PC-9 (cell line): ENCODE results near the gene JMJD1C. TPM values are rescaled to one million over a fixed set of nuclear protein-coding genes. Genes with fewer than 3 reads are reported as not detected.
"Not testable (repeated sequence)": the region's sequence is repeated elsewhere in the genome, so short reads cannot be mapped to it uniquely, and the experiment has no call there.

Source experiments
- BruUV-seq: library from RNA; stranded (reverse); fragments of 400-500 nt; replicated peaks from 2 replicates; lab custom pipeline; 2021; lab: Mats Ljungman, UMichigan
- CTCF ChIA-PET: fragments of 300-600 bp; sonication (Branson Sonifier 250); formaldehyde crosslinking; loops from one replicate; lab custom pipeline; 2022; ENCODE audit warnings: antibody characterized with exemption; lab: Charles Lee
- POLR2A ChIA-PET: fragments of 300-600 bp; sonication (Branson Sonifier 250); formaldehyde crosslinking; loops from one replicate; lab custom pipeline; 2022; ENCODE audit warnings: antibody characterized with exemption; ENCODE audit not compliant: unreplicated experiment; lab: Charles Lee
- DNase-seq, 2 experiments: peaks; one replicate each; pipeline versions ENCODE4 v3.0.0 to v3.0.0-alpha.2; 2015 to 2022; ENCODE audit warnings: mixed read lengths in 1 of 2
- H2AFZ ChIP-seq: fragments of 200-600 bp; sonication (generic); 2 replicates; pipeline ENCODE4 v1.8.1; 2017; ENCODE audit warnings: antibody characterized with exemption
- H3F3A ChIP-seq: fragments of 200-600 bp; sonication (generic); 2 replicates; pipeline ENCODE4 v1.8.1; 2017; ENCODE audit warnings: antibody characterized with exemption, mild to moderate bottlenecking, low read depth; ENCODE audit not compliant: insufficient read depth
- H3K27ac ChIP-seq: fragments of 200-600 bp; sonication (generic); 2 replicates; pipeline ENCODE4 v1.6.1; 2016; ENCODE audit warnings: mixed run types
- H3K27me3 ChIP-seq: fragments of 200-600 bp; sonication (generic); 2 replicates; pipeline ENCODE4 v1.6.1; 2016; ENCODE audit warnings: low read depth, mixed run types; ENCODE audit not compliant: insufficient read depth
- H3K36me3 ChIP-seq: fragments of 200-600 bp; sonication (generic); 2 replicates; pipeline ENCODE4 v1.6.1; 2016; ENCODE audit warnings: low read depth, mixed run types
- H3K4me1 ChIP-seq: fragments of 200-600 bp; sonication (generic); replicated peaks from 2 replicates; pipeline ENCODE4 v1.6.1; 2016; ENCODE audit warnings: mixed run types; ENCODE audit not compliant: insufficient read depth
- H3K4me2 ChIP-seq: fragments of 200-600 bp; sonication (generic); 2 replicates; pipeline ENCODE4 v1.6.1; 2017; ENCODE audit warnings: mixed run types
- H3K4me3 ChIP-seq: fragments of 200-600 bp; sonication (generic); 2 replicates; pipeline ENCODE4 v1.6.1; 2016; ENCODE audit warnings: mixed run types
- H3K79me2 ChIP-seq: fragments of 200-600 bp; sonication (generic); 2 replicates; pipeline ENCODE4 v1.6.1; 2017; ENCODE audit warnings: low read depth, mixed run types
- H3K9me2 ChIP-seq: fragments of 200-600 bp; sonication (generic); 2 replicates; pipeline ENCODE4 v1.8.1; 2017; ENCODE audit warnings: mild to moderate bottlenecking; ENCODE audit not compliant: insufficient read depth
- H3K9me3 ChIP-seq: fragments of 200-600 bp; sonication (generic); 2 replicates; pipeline ENCODE4 v1.8.1; 2016; ENCODE audit warnings: low read depth; ENCODE audit not compliant: insufficient read depth
- H4K20me1 ChIP-seq: fragments of 200-600 bp; sonication (generic); 2 replicates; pipeline ENCODE4 v1.8.1; 2017; ENCODE audit not compliant: insufficient read depth
- CTCF ChIP-seq: fragments of 200-600 bp; sonication (generic); conservative IDR thresholded peaks from 2 replicates; pipeline ENCODE4 v1.6.1; 2017; ENCODE audit warnings: mixed run types, antibody characterized with exemption, mild to moderate bottlenecking, moderate library complexity
- EZH2 ChIP-seq: fragments of 200-600 bp; sonication (generic); IDR thresholded peaks from 2 replicates; pipeline ENCODE4 v1.8.0; 2017; ENCODE audit warnings: antibody characterized with exemption, low read depth
- intact Hi-C: fragments of 100-400 bp; cut with micrococcal nuclease; formaldehyde crosslinking; loops from one replicate; pipeline ENCODE4 v1.10.0; 2022; ENCODE audit not compliant: unreplicated experiment
- total RNA-seq: library from RNA; stranded (reverse); gene quantifications from 2 replicates; pipeline ENCODE4 v1.2.3, GENCODE V29; 2021

JMJD1C gene
- total RNA-seq, 1 experiment from 2014 or later = 78.7 TPM

GRCh38 chr10:63343476-63343875 is 122.3 kb downstream of the JMJD1C start:
- Histone ChIP-seq H3K27me3 (no peaks in the 10 kb centered on the region), H3K4me2 (no peak overlapping the region), H3K4me1 (no peaks in the 10 kb centered on the region), H3K27ac (no peak overlapping the region), H3K9me3 (no peaks in the 10 kb centered on the region), H3K79me2 (peaks cover 7% of the 10 kb centered on the region; the same call in 1 of the 2 replicates), H2AFZ (no peak overlapping the region), H3K4me3 (no peak overlapping the region), H3F3A (peaks cover 2% of the 10 kb centered on the region; the same call in 1 of the 2 replicates), H3K9me2 (no peaks in the 10 kb centered on the region), H4K20me1 (no peaks in the 10 kb centered on the region), H3K36me3 (no peaks in the 10 kb centered on the region)
- ChIA-PET POLR2A (interaction anchor here (0.5 kb wide), 1 partner anchor 288 kb away, joined by 8 read pairs; no protein-coding TSS in a partner anchor), CTCF (no interaction called here)
- TF ChIP-seq CTCF (no peak), EZH2 (no peak)
- DNase-seq = no peak
- intact Hi-C loops = no loop called here
- no TSS peak for BruUV-seq

- H3F3A ChIP-seq, H3K4me1 ChIP-seq, BruUV-seq, H3K27ac ChIP-seq, H3K36me3 ChIP-seq, H4K20me1 ChIP-seq, H3K9me3 ChIP-seq, intact Hi-C loops, H3K4me2 ChIP-seq, H3K27me3 ChIP-seq, H3K79me2 ChIP-seq, CTCF ChIA-PET, DNase-seq, H2AFZ ChIP-seq, H3K9me2 ChIP-seq, H3K4me3 ChIP-seq: not testable (repeated sequence)
- POLR2A ChIA-PET = interaction anchor here (0.6 kb wide), 2 partner anchors 11 to 75 kb away, joined by 4 to 7 read pairs; no protein-coding TSS in a partner anchor
These were observed 126.1 kb downstream of the JMJD1C start for GRCh38 chr10:63339640-63340039.

- Histone ChIP-seq H4K20me1 (no peaks in the 10 kb centered on the region), H3K4me2 (no peak overlapping the region), H3K9me2 (no peaks in the 10 kb centered on the region), H2AFZ (no peak overlapping the region), H3K36me3 (no peaks in the 10 kb centered on the region), H3K4me1 (no peaks in the 10 kb centered on the region), H3K9me3 (no peaks in the 10 kb centered on the region), H3F3A (no peaks in the 10 kb centered on the region; the same call in 1 of the 2 replicates), H3K4me3 (no peak overlapping the region), H3K27ac (no peak overlapping the region), H3K79me2 (peaks cover 7% of the 10 kb centered on the region; the same call in 1 of the 2 replicates), H3K27me3 (no peaks in the 10 kb centered on the region)
- TF ChIP-seq CTCF (no peak), EZH2 (no peak)
- POLR2A ChIA-PET = no interaction called here
- BruUV-seq = no TSS peak
- no peak for DNase-seq
- intact Hi-C loops = no loop called here
- CTCF ChIA-PET = no interaction called here
These were observed 128.1 kb downstream of the JMJD1C start for GRCh38 chr10:63337455-63338251.
